GM18867 (cell line): ENCODE measurements around the gene PRR23E.

Experiments used
- ATAC-seq: cut with Tn5 transposase; IDR thresholded peaks from one replicate; pipeline ENCODE4 v1.9.1; 2021; ENCODE audit warnings: mild to moderate bottlenecking, moderate library complexity; ENCODE audit not compliant: unreplicated experiment

Gene PRR23E

GRCh38 chr3:127183931-127184869 is 8.7 kb upstream of the PRR23E start:
- ATAC-seq = no peak

GRCh38 chr3:127184870-127185216 is 8.1 kb upstream of the PRR23E start:
- no peak for ATAC-seq

GRCh38 chr3:127185268-127185667 is 7.7 kb upstream of the PRR23E start:
- no peak for ATAC-seq

- ATAC-seq = no peak
These were observed 6.8 kb upstream of the PRR23E start for GRCh38 chr3:127185962-127186674.

GRCh38 chr3:127187316-127187715 is 5.6 kb upstream of the PRR23E start:
- ATAC-seq = no peak

- no peak for ATAC-seq
These were observed 410 bp downstream of the PRR23E start for GRCh38 chr3:127193341-127193740.

GRCh38 chr3:127193775-127194174 is 844 bp downstream of the PRR23E start:
- no peak for ATAC-seq

- ATAC-seq = no peak
These were observed 1.8 kb downstream of the PRR23E start for GRCh38 chr3:127194601-127195187.

GRCh38 chr3:127195417-127195816 is 2.5 kb downstream of the PRR23E start:
- no peak for ATAC-seq

- no peak for ATAC-seq
These were observed 3.1 kb downstream of the PRR23E start for GRCh38 chr3:127196002-127196401.

- no peak for ATAC-seq
These were observed 3.8 kb downstream of the PRR23E start for GRCh38 chr3:127196466-127197299.

GRCh38 chr3:127197300-127198189 is 4.6 kb downstream of the PRR23E start:
- no peak for ATAC-seq

- no peak for ATAC-seq
These were observed 7.3 kb downstream of the PRR23E start for GRCh38 chr3:127200086-127200691.

GRCh38 chr3:127203024-127203423 is 10.1 kb downstream of the PRR23E start:
- no peak for ATAC-seq

- ATAC-seq = no peak
These were observed 12.1 kb downstream of the PRR23E start for GRCh38 chr3:127204841-127205582.

GRCh38 chr3:127206154-127206553 is 13.2 kb downstream of the PRR23E start:
- ATAC-seq = no peak

GRCh38 chr3:127206611-127207516 is 13.9 kb downstream of the PRR23E start:
- no peak for ATAC-seq
